Activated CD8-positive, alpha-beta T cell treated with anti-CD3 and anti-CD28 coated beads for 36 hours (primary cell): ENCODE measurements around the gene MRO. TPM values are rescaled to one million over a fixed set of nuclear protein-coding genes. Genes with fewer than 3 reads are reported as not detected.

Experiments
- ATAC-seq: fragments of 200-7000 bp; cut with Tn5 transposase; one replicate; pipeline ENCODE4 v1.10.0; 2021; ENCODE audit warnings: mild to moderate bottlenecking, moderate library complexity
- CTCF ChIA-PET: fragments of 350-600 bp; sonication (Branson Sonifier 250); formaldehyde crosslinking; loops from one replicate; lab custom pipeline; 2021; ENCODE audit warnings: antibody characterized with exemption; lab: Charles Lee
- POLR2A ChIA-PET: fragments of 350-600 bp; sonication (Branson Sonifier 250); formaldehyde crosslinking; loops from one replicate; lab custom pipeline; 2021; ENCODE audit warnings: antibody characterized with exemption; lab: Charles Lee
- DNase-seq: peaks from one replicate; pipeline ENCODE4 v3.0.0-alpha.2; 2020
- H3K27ac Mint-ChIP-seq: one replicate; pipeline ENCODE4 v1.8.0; 2021; ENCODE audit warnings: mild to moderate bottlenecking, mixed read lengths
- H3K27me3 Mint-ChIP-seq: one replicate; pipeline ENCODE4 v1.8.0; 2021; ENCODE audit warnings: mixed read lengths
- H3K36me3 Mint-ChIP-seq: one replicate; pipeline ENCODE4 v1.8.0; 2021; ENCODE audit warnings: low read depth, mixed read lengths
- H3K4me1 Mint-ChIP-seq: one replicate; pipeline ENCODE4 v1.8.0; 2021; ENCODE audit warnings: low read depth, mixed read lengths
- H3K4me3 Mint-ChIP-seq: one replicate; pipeline ENCODE4 v1.8.0; 2021; ENCODE audit warnings: mild to moderate bottlenecking, moderate library complexity, mixed read lengths
- H3K9me3 Mint-ChIP-seq: one replicate; pipeline ENCODE4 v1.8.0; 2021; ENCODE audit warnings: mixed read lengths
- CTCF ChIP-seq: fragments of 200-600 bp; IDR thresholded peaks from one replicate; pipeline ENCODE4 v1.8.0; 2022; ENCODE audit warnings: antibody characterized with exemption, mild to moderate bottlenecking
- intact Hi-C: fragments of 100-400 bp; cut with micrococcal nuclease; formaldehyde crosslinking; loops from one replicate; pipeline ENCODE4 v1.10.0; 2022
- total RNA-seq, 2 experiments: library from RNA; stranded (reverse); gene quantifications; one replicate each; pipeline ENCODE4 v1.2.3, GENCODE V29; 2021

The MRO gene
- total RNA-seq, 2 experiments from 2014 or later: not detected

- TF ChIP-seq CTCF: no peak
- ATAC-seq: no peak
Measured at GRCh38 chr18:50819027-50819727, 639 bp downstream of the MRO start.

GRCh38 chr18:50816419-50817166 lies 3.2 kb downstream of the MRO start:
- Mint-ChIP-seq H3K27me3 (peaks cover 19% of the 10 kb centered on the region), H3K4me3 (no peak overlapping the region)
- ATAC-seq: no peak

More at GRCh38 chr18:50819027-50819727, 639 bp downstream of the MRO start:
- no peak for DNase-seq
- intact Hi-C loops: loop anchor here (10.0 kb wide), 1 partner anchor 266 kb away; no protein-coding TSS in a partner anchor
- H3K9me3 Mint-ChIP-seq: no peaks in the 10 kb centered on the region
- H3K27ac Mint-ChIP-seq: no peak overlapping the region
- no peak overlapping the region for H3K4me3 Mint-ChIP-seq
- H3K36me3 Mint-ChIP-seq: no peaks in the 10 kb centered on the region
- no peaks in the 10 kb centered on the region for H3K4me1 Mint-ChIP-seq
- POLR2A ChIA-PET: no interaction called here
- peaks cover 15% of the 10 kb centered on the region for H3K27me3 Mint-ChIP-seq
- CTCF ChIA-PET: interaction anchor here (0.6 to 4.1 kb wide), 6 partner anchors 19 to 291 kb away, joined by 3 to 36 read pairs (median 4); no protein-coding TSS in a partner anchor

GRCh38 chr18:50814395-50814794 lies 5.4 kb downstream of the MRO start:
- CTCF ChIA-PET: no interaction called here
- no peak for ATAC-seq
- no peak for TF ChIP-seq CTCF
- Mint-ChIP-seq H3K4me1 (no peaks in the 10 kb centered on the region), H3K27me3 (peaks cover 19% of the 10 kb centered on the region), H3K36me3 (no peaks in the 10 kb centered on the region), H3K27ac (no peak overlapping the region), H3K9me3 (no peaks in the 10 kb centered on the region), H3K4me3 (no peak overlapping the region)
- POLR2A ChIA-PET: no interaction called here
- DNase-seq: no peak
- intact Hi-C loops: loop anchor here (10.0 kb wide), 1 partner anchor 270 kb away; no protein-coding TSS in a partner anchor

More at GRCh38 chr18:50816419-50817166, 3.2 kb downstream of the MRO start:
- no peak for TF ChIP-seq CTCF
- H3K36me3 Mint-ChIP-seq: no peaks in the 10 kb centered on the region
- ChIA-PET CTCF (interaction anchor here (0.7 to 1.6 kb wide), 4 partner anchors 10 to 274 kb away, joined by 3 to 5 read pairs (median 4); no protein-coding TSS in a partner anchor), POLR2A (no interaction called here)
- H3K9me3 Mint-ChIP-seq: no peaks in the 10 kb centered on the region
- no peak for DNase-seq
- intact Hi-C loops: loop anchor here (10.0 kb wide), 1 partner anchor 268 kb away; no protein-coding TSS in a partner anchor
- H3K27ac Mint-ChIP-seq: no peak overlapping the region
- no peaks in the 10 kb centered on the region for H3K4me1 Mint-ChIP-seq

- ChIA-PET POLR2A (no interaction called here), CTCF (no interaction called here)
- Mint-ChIP-seq H3K4me1 (no peaks in the 10 kb centered on the region), H3K36me3 (no peaks in the 10 kb centered on the region), H3K9me3 (no peaks in the 10 kb centered on the region), H3K4me3 (no peak overlapping the region), H3K27ac (no peak overlapping the region), H3K27me3 (peaks cover 16% of the 10 kb centered on the region)
- ATAC-seq: no peak
- no peak for DNase-seq
- intact Hi-C loops: loop anchor here (10.0 kb wide), 1 partner anchor 271 kb away; no protein-coding TSS in a partner anchor
- no peak for TF ChIP-seq CTCF
Measured at GRCh38 chr18:50813353-50813752, 6.5 kb downstream of the MRO start.

- ChIA-PET CTCF (no interaction called here), POLR2A (no interaction called here)
- DNase-seq (no peak), ATAC-seq (no peak)
- intact Hi-C loops: loop anchor here (10.0 kb wide), 1 partner anchor 272 kb away; no protein-coding TSS in a partner anchor
- no peak overlapping the region for H3K27ac Mint-ChIP-seq
- H3K4me3 Mint-ChIP-seq: no peak overlapping the region
- H3K4me1 Mint-ChIP-seq: no peaks in the 10 kb centered on the region
- no peak for TF ChIP-seq CTCF
- H3K36me3 Mint-ChIP-seq: no peaks in the 10 kb centered on the region
- H3K9me3 Mint-ChIP-seq: no peaks in the 10 kb centered on the region
- H3K27me3 Mint-ChIP-seq: peaks cover 16% of the 10 kb centered on the region
Measured at GRCh38 chr18:50812834-50813233, 7.0 kb downstream of the MRO start.
